Fibroblast of lung (primary cell): ENCODE results near the gene CAMK2B.

ENCODE experiments used
- CTCF ChIP-seq, 2 donors: IDR thresholded peaks in 1 of 2; conservative IDR thresholded peaks in 1 of 2; 1 replicate in 1 of 2; 2 replicates in 1 of 2; pipeline ENCODE4 v1.5.1; 2011 to 2012; ENCODE audit warnings: low read length in 2 of 2, control low read depth in 1 of 2, inconsistent platforms in 1 of 2, low read depth in 1 of 2, mild to moderate bottlenecking in 1 of 2
- EZH2 ChIP-seq: IDR thresholded peaks from 2 replicates; pipeline ENCODE4 v1.5.1; 2012; ENCODE audit warnings: low read length, control low read depth, mild to moderate bottlenecking; ENCODE audit errors: missing control alignments

- TF ChIP-seq CTCF (conservative IDR thresholded peaks at IDR 0.05 in 1 of 2, IDR thresholded peaks at IDR 0.05 in 1 of 2; ENCODE audit: low read depth in 1 of 2, low read length in 2 of 2) (no peak), EZH2 (no peak)
Measured at GRCh38 chr7:44251269-44251668, 74.1 kb downstream of the CAMK2B start.
